ENCODE data around the gene TXNDC2. TPM values are rescaled to one million over a fixed set of nuclear protein-coding genes. Genes with fewer than 3 reads are reported as not detected.

The TXNDC2 gene
- under 1 TPM in 1 of 4 donors, not detected in 3; 0.33 TPM for total RNA-seq

DNA sequence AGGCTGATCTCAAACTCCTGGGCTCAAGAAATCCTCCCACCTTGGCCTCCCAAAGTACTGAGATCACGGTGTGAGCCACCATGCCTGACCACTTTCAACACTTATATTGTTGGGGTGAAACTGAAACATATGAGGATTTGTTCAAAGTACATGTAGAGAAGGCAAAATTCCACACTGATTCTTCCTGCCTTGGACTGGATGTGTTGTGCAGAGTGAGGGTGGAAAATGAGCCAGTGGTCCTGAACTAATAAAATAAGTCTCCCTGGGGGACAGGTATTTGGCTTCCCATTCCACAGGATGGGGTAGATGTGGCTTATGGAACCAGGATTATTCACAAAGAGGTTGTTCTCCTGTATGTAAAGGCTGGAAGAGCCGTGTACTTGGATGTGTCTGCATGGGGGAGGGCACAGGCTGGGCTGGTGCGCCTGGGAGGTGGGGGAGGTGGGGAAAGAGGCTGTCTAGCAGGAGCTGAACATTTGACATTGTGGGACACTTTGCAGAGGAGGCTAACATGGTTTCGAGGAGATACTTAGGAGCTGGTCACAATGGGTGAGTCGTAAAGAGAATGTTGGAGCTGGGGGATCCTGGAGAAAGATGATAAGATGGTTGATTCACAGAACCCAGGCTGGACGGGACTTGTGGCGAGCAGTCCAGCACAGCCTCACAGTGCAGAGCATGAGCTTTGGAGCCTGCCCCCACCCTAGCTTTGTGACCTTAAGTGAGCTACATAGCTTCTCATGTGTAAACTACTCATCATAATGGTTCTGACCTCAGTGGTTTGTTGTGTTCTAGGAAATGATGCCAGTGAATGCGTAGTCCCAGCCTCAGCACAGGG lies at the start of gene TXNDC2:
Gene TXNDC2, plus strand, starts transcription at position 804 of the 835 bp plus-strand sequence. CDS start 708 bp downstream, outside the sequence.
- no peak for TF ChIP-seq CTCF (IDR thresholded peaks at IDR 0.05; ENCODE audit: low read depth)

DNA sequence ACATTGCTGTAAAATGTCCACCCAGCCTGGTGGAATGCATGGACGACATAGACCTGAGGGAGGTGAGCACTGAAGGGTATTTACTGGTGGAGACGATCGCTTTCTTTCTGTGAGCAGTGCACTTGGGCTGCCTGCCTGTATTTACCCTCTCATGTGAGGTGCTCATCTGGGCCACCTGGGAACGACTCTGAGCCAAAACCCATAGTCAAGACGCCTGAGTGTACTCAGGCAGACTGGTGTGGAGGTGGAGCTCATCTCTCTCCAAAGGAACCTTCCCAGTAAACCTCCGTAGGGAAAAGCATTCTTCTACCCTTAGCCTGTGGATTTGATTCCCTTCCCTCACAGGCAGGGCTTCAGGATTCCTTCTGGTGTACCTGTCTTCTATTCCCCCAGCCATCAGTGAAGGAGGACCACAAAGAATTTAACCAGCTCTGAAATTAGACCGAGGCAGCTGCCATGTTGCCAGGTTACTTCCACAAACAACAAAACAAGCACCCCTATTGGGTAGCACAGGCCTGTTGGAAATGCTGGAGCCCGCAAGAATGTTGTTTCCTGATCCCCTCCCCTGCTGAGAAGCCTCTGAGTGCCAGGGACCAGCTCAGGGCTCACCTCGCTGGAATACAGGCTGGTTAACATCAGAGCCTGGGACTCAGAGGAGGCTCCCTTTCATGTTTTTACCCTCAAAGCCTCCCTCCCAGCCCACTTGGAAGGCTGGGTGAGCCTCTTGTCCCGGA lies 47.5 kb upstream of the TXNDC2 start:
- TF ChIP-seq CTCF (IDR thresholded peaks at IDR 0.05; ENCODE audit: low read depth) = no peak

DNA sequence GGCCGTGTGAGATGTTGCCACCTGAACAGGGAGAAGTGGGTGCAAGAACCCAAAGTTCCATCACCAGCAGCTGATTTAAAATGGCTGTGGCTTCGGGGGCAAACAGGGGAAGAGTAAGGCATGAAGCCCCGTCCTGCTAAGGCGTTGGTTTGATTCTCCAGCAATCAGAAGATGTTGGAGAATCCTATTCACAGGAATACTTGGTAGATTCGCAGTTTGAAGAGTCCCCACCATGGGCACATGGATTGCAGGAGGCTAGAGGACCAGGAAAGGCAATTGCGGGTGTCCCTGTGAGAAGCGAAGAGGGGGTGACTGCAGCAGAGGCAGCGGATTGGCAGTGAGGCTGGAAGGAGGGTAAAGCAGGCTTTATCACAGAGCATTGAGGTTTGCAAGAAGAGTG lies 46.6 kb upstream of the TXNDC2 start:
- TF ChIP-seq CTCF (IDR thresholded peaks at IDR 0.05; ENCODE audit: low read depth) = no peak

DNA sequence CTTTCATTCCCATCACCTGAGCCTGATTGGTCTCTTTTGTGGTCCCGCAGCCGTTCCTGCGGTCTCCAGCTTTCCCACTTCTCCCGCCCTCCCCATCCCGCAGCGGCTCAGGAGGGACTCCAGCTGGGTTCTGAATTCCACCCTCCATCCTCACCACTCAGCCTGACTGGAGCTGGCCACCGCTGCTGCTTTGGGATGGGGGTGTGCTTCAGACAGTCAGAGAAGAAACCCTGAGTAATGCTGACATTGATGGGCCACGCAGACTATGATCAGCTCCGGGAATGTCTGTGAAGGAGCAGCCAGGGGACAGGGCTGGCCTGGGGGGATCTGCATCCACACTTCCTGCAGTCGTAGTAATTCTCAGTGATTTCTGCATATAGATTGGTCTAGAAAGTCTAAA lies 45.9 kb upstream of the TXNDC2 start:
- TF ChIP-seq CTCF (IDR thresholded peaks at IDR 0.05; ENCODE audit: low read depth) = no peak

DNA sequence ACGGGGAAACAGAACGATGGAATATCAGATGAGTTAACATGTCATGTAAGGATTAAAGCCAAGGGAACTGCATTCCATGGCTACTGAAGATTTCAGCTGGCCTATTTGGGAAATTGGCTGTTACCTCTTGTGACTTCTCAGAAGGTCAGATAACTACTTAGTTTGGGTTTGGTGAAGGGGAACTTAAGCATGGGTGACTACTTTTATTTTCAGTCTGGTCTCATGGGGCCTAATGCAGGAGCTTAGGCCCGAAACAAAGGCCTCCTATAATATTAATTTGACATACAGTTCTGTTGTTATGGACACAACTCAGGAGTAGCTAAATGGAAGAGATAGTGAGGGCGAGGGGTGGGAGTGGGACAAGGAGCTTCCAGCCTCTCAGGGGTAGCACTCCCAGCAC lies 44.0 kb upstream of the TXNDC2 start:
- no peak for TF ChIP-seq CTCF (IDR thresholded peaks at IDR 0.05; ENCODE audit: low read depth)

- TF ChIP-seq CTCF (IDR thresholded peaks at IDR 0.05; ENCODE audit: low read depth) = no peak
Observed at GRCh38 chr18:9842448-9842847, 43.3 kb upstream of the TXNDC2 start.

DNA sequence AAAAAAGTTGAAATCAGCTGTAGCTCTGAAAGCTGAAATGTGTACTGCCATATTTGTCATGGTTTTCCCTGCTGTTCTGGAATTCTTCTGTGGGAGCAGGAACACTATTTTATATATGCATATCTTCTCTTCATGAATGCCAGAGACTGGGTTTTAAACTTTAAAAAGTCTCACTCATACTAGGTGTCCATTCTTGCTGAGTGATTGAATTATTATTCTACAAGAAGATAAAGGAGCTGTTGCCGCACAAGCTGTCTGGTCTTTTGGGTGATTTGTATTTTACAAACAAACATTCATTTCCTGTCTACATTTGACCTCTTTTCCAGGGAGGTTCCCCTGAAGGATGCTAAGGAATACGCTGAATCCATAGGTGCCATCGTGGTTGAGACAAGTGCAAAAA lies 40.5 kb upstream of the TXNDC2 start:
- TF ChIP-seq CTCF (IDR thresholded peaks at IDR 0.05; ENCODE audit: low read depth) = no peak

Data from subcutaneous adipose tissue (tissue), 4 donors.